ENCODE measurements around the gene CCR9. TPM values are rescaled to one million over a fixed set of nuclear protein-coding genes. Genes with fewer than 3 reads are reported as not detected.

The CCR9 gene
- total RNA-seq, 1 experiment from 2014 or later: not detected

GRCh38 chr3:45873638-45874037 lies 12.7 kb upstream of the CCR9 start:
- no TSS peak for BruUV-seq (replicated peaks)
- ATAC-seq: no peak
- H3K27ac ChIP-seq (ENCODE audit: low read depth, low read length): no peak overlapping the region
- TF ChIP-seq, protein P1, sequence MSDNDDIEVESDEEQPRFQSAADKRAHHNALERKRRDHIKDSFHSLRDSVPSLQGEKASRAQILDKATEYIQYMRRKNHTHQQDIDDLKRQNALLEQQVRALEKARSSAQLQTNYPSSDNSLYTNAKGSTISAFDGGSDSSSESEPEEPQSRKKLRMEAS (IDR thresholded peaks at IDR 0.05): no peak
- TF ChIP-seq ELF1 (IDR thresholded peaks at IDR 0.05; ENCODE audit: borderline replicate concordance, low read depth) (no peak), REST (IDR thresholded peaks at IDR 0.05; ENCODE audit: low read depth) (no peak), CEBPB (IDR thresholded peaks at IDR 0.05; ENCODE audit: low read depth) (no peak), TCF7L2 (IDR thresholded peaks at IDR 0.05; ENCODE audit: borderline replicate concordance, extremely low read depth, insufficient read depth, insufficient read length) (no peak), ZFX (IDR thresholded peaks at IDR 0.05) (no peak), SP1 (IDR thresholded peaks at IDR 0.05; ENCODE audit: low read depth) (no peak), ZNF274 (IDR thresholded peaks at IDR 0.05; ENCODE audit: low read depth, low read length) (no peak), SRF (IDR thresholded peaks at IDR 0.05; ENCODE audit: low read depth) (no peak), SIN3A (IDR thresholded peaks at IDR 0.05; ENCODE audit: low read depth) (no peak), EZH2 (IDR thresholded peaks at IDR 0.05) (no peak)
- TF ChIP-seq, protein P2, sequence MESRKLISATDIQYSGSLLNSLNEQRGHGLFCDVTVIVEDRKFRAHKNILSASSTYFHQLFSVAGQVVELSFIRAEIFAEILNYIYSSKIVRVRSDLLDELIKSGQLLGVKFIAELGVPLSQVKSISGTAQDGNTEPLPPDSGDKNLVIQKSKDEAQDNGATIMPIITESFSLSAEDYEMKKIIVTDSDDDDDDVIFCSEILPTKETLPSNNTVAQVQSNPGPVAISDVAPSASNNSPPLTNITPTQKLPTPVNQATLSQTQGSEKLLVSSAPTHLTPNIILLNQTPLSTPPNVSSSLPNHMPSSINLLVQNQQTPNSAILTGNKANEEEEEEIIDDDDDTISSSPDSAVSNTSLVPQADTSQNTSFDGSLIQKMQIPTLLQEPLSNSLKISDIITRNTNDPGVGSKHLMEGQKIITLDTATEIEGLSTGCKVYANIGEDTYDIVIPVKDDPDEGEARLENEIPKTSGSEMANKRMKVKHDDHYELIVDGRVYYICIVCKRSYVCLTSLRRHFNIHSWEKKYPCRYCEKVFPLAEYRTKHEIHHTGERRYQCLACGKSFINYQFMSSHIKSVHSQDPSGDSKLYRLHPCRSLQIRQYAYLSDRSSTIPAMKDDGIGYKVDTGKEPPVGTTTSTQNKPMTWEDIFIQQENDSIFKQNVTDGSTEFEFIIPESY (IDR thresholded peaks at IDR 0.05; ENCODE audit: extremely low read depth, insufficient replicate concordance, low read length): no peak
- H3K27me3 ChIP-seq (ENCODE audit: insufficient read depth, low read length): no peaks in the 10 kb centered on the region
- H4K20me1 ChIP-seq (ENCODE audit: insufficient read depth): no peaks in the 10 kb centered on the region
- H3K4me3 ChIP-seq (replicated peaks in 1 of 2; ENCODE audit: low read depth in 1 of 2, low read length in 2 of 2): no peak overlapping the region
- H3K36me3 ChIP-seq (ENCODE audit: control insufficient read depth in 1 of 2, insufficient read depth in 2 of 2, low read length in 2 of 2): no peaks in the 10 kb centered on the region
- H3K4me1 ChIP-seq (ENCODE audit: control insufficient read depth in 1 of 2, insufficient read depth in 2 of 2, low read length in 2 of 2): no peaks in the 10 kb centered on the region
- no peak overlapping the region for H3K9ac ChIP-seq (ENCODE audit: low read length)
- no peak overlapping the region for H2AFZ ChIP-seq (ENCODE audit: low read depth, low read length, poor library complexity, severe bottlenecking)
- ChIA-PET POLR2A (no interaction called here), CTCF (no interaction called here), RAD21 (ENCODE audit: low non-redundant PET in 1 of 2, low total read pairs in 2 of 2, uncharacterized antibody in 2 of 2, unreplicated experiment in 2 of 2) (no interaction called here)
- H3K9me2 ChIP-seq (ENCODE audit: insufficient read depth): no peaks in the 10 kb centered on the region
- DNase-seq (ENCODE audit: low read depth, low spot score): no peak
- H3K4me2 ChIP-seq (ENCODE audit: low read length): no peak overlapping the region
- no peaks in the 10 kb centered on the region for H3K9me3 ChIP-seq (ENCODE audit: control insufficient read depth in 1 of 2, insufficient read depth in 1 of 2, low read depth in 1 of 2, low read length in 2 of 2)
- intact Hi-C loops (cut with micrococcal nuclease): no loop called here
- H3K79me2 ChIP-seq (ENCODE audit: insufficient read depth, low read length): no peaks in the 10 kb centered on the region

Data from HCT116 (cell line).